Lower leg skin (tissue), 4 donors: Measurements from ENCODE around the gene CAPZA3. TPM values are rescaled to one million over a fixed set of nuclear protein-coding genes. Genes with fewer than 3 reads are reported as not detected.
"Not testable (repeated sequence)": the region's sequence is repeated elsewhere in the genome, so short reads cannot be mapped to it uniquely, and the experiment has no call there.

Experiments used
- DNase-seq, 2 donors: peaks; one replicate each; pipeline ENCODE4 v3.0.0-alpha.2; 2019; ENCODE audit warnings: low spot score in 2 of 2
- H3K4me3 ChIP-seq: fragments of 200-600 bp; sonication (generic); 2 replicates; pipeline ENCODE4 v1.5.1; 2017; ENCODE audit warnings: mild to moderate bottlenecking, low read depth; ENCODE audit not compliant: poor library complexity, severe bottlenecking
- POLR2A ChIP-seq, 2 donors: fragments of 450-650 bp; IDR thresholded peaks; one replicate each; pipeline ENCODE4 v1.6.1; 2016 to 2017; ENCODE audit warnings: antibody characterized with exemption in 2 of 2, mild to moderate bottlenecking in 1 of 2, moderate library complexity in 1 of 2
- WGBS, 2 donors: methylation state at CpG; one replicate each; pipeline ENCODE4 v1.1.5; 2018; 5-methylcytosine and 5-hydroxymethylcytosine counted together
- intact Hi-C: fragments of 100-400 bp; cut with DNase I; formaldehyde crosslinking; loops from one replicate; pipeline ENCODE4 v1.15.0; 2023; ENCODE audit warnings: low total_unique reads
- total RNA-seq, 4 donors: library from RNA; depleted of rRNA; stranded (reverse); fragments of >200 nt; gene quantifications; one replicate each; pipeline ENCODE4 v1.1.0, GENCODE V29; 2016
- TF ChIP-seq, protein P1 (sequence below), 3 donors: fragments of 450-650 bp; IDR thresholded peaks; one replicate each; pipeline ENCODE4 v1.5.1; 2016; ENCODE audit warnings: antibody characterized with exemption in 3 of 3, mild to moderate bottlenecking in 3 of 3, moderate library complexity in 2 of 3

Gene CAPZA3, protein sequence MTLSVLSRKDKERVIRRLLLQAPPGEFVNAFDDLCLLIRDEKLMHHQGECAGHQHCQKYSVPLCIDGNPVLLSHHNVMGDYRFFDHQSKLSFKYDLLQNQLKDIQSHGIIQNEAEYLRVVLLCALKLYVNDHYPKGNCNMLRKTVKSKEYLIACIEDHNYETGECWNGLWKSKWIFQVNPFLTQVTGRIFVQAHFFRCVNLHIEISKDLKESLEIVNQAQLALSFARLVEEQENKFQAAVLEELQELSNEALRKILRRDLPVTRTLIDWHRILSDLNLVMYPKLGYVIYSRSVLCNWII
- total RNA-seq = under 1 TPM in 2 of 4 donors, not detected in 2; 0.39 to 0.99 TPM

DNA sequence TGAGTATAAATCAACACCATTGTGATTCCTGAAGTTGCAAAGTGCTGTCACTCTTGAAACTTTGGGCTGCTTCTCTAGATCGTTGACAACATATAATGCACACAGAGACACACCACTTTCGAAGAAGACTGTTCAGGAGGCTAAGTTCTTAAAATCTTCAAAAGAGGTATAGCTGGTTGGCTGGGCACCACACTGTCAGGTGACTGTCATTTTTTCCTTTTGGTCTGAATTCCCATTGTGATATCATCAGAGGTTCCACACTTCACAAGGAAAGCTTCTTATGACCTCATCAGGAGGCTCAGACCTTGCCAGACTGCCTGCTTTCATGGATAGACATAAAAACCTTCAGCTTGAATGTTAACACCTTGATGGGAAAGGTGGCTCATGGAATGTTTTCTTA, at the start of gene CAPZA3, which contains the start of gene PLCZ1:
Gene CAPZA3 (plus strand): TSS at position 301 of the 400 bp plus-strand sequence. CDS start 150 bp downstream, outside the sequence.
Gene PLCZ1 (minus strand): TSS at position 194 of the 400 bp plus-strand sequence. CDS start 641 bp downstream, outside the sequence.
- no peak for DNase-seq
- intact Hi-C loops = no loop called here
- no peak within 1 kb of the TSS for H3K4me3 ChIP-seq
- WGBS, 2 donors = 85 to 90% methylated on average over 2 of the region's 2 CpGs
- no peak for TF ChIP-seq POLR2A (IDR thresholded peaks at IDR 0.05)
- TF ChIP-seq, protein P1, sequence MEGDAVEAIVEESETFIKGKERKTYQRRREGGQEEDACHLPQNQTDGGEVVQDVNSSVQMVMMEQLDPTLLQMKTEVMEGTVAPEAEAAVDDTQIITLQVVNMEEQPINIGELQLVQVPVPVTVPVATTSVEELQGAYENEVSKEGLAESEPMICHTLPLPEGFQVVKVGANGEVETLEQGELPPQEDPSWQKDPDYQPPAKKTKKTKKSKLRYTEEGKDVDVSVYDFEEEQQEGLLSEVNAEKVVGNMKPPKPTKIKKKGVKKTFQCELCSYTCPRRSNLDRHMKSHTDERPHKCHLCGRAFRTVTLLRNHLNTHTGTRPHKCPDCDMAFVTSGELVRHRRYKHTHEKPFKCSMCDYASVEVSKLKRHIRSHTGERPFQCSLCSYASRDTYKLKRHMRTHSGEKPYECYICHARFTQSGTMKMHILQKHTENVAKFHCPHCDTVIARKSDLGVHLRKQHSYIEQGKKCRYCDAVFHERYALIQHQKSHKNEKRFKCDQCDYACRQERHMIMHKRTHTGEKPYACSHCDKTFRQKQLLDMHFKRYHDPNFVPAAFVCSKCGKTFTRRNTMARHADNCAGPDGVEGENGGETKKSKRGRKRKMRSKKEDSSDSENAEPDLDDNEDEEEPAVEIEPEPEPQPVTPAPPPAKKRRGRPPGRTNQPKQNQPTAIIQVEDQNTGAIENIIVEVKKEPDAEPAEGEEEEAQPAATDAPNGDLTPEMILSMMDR (IDR thresholded peaks at IDR 0.05) = no peak

- H3K4me3 ChIP-seq = no peak overlapping the region
- intact Hi-C loops = no loop called here
- WGBS, 2 donors = 80 to 86% methylated on average over 3 of the region's 3 CpGs
- DNase-seq = no peak
- TF ChIP-seq POLR2A (IDR thresholded peaks at IDR 0.05) = no peak
- TF ChIP-seq, protein P1 (IDR thresholded peaks at IDR 0.05) = no peak
Observed at GRCh38 chr12:18689771-18690170, 48.1 kb upstream of the CAPZA3 start.

DNA sequence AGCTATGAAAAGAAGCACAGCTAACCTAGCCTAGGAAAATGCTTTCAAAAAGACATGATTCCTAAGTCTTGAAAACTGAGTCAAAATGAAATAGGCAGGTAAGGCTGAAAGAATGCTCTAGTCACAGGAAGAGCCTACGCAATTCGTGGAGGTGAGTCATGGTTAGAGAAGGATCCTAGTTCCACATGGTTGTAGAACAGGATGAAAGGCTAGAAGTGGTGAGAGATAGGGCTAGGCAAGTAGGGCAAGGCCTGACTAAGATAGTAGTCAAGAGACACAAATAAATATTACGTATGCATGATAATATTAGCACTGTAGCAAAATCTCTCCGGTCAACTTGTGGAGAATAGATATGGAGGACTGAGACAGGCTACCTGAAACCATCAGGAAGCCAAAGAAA, 47.3 kb upstream of the CAPZA3 start:
- intact Hi-C loops = no loop called here
- DNase-seq = no peak
- H3K4me3 ChIP-seq = no peak overlapping the region
- 66 to 77% methylated on average over 4 of the region's 4 CpGs for WGBS, 2 donors
- TF ChIP-seq, protein P1 (IDR thresholded peaks at IDR 0.05) = no peak
- no peak for TF ChIP-seq POLR2A (IDR thresholded peaks at IDR 0.05)

- 87 to 89% methylated on average over 5 of the region's 5 CpGs for WGBS, 2 donors
- H3K4me3 ChIP-seq, DNase-seq, intact Hi-C loops: not testable (repeated sequence)
Observed at GRCh38 chr12:18693986-18694385, 43.9 kb upstream of the CAPZA3 start.

DNA sequence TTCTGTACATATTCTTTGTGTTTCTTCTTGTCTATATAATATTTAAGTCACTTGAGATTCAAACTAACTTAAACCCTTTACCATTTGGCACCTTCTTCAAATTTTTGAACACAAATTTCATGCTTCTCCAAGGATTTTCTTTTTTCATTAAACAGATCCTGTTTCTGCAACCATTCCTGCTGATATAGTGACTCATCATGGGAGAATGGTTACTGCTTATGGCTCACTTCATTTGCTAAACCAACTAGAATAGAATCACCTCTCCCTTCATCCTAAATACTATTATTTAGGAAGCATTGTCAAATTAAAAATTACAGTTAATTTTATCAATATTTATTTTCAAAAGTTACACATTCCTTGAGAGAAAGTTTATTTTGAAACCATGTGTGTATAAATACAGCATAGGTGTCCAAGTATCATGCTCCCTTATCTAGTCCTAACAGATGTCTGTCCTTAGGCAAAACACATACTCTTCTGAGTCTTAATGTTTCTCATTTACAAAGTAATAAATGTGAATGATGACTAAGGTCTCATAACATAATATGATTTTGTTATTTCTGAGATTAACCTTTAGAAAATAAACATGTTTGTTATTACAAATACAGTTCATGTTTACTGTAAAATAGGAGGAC, 40.8 kb upstream of the CAPZA3 start:
- TF ChIP-seq, protein P1 (IDR thresholded peaks at IDR 0.05) = no peak
- no peak for TF ChIP-seq POLR2A (IDR thresholded peaks at IDR 0.05)
- intact Hi-C loops = no loop called here
- H3K4me3 ChIP-seq = no peak overlapping the region
- no peak for DNase-seq

DNA sequence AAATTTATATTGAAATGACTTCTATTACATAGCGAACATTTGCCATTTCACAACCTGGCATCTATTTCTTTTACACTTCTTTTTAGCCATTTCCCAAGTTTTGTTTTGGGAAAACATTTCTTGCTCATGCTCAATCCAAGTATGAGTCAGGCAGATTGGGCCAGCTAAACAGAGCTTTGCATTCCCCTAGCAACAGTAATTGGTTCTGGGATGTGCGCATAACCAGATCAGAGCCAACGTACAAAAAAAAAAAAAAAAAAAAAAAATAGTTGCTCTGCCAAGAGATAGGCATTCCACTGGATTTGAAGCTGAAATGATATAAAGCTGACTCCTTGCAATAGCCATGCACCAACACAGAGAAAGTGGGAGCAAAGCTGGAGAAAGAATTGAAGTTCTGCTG, 37.6 kb upstream of the CAPZA3 start:
- peak in 1 of 2 donors; percentile 19 for DNase-seq
- WGBS, 2 donors = 30 to 50% methylated on average over 3 of the region's 3 CpGs

More for the DNA sequence above, 37.6 kb upstream of the CAPZA3 start:
- no peak overlapping the region for H3K4me3 ChIP-seq
- TF ChIP-seq, protein P1 (IDR thresholded peaks at IDR 0.05) = no peak
- no peak for TF ChIP-seq POLR2A (IDR thresholded peaks at IDR 0.05)
- intact Hi-C loops = no loop called here
